Lower lobe of right lung (tissue), 2 donors: Measurements from ENCODE around the gene SLC45A1. TPM values are rescaled to one million over a fixed set of nuclear protein-coding genes. Genes with fewer than 3 reads are reported as not detected.

Experiments
- ATAC-seq, 2 donors: fragments of 200-7000 bp; cut with Tn5 transposase; one replicate each; pipeline ENCODE4 v1.9.1; 2020 to 2022; ENCODE audit warnings: mild to moderate bottlenecking in 2 of 2, moderate library complexity in 2 of 2
- DNase-seq: peaks from one replicate; pipeline ENCODE4 v3.0.0-alpha.2; 2020
- H3K27ac ChIP-seq: fragments of 200-600 bp; one replicate; pipeline ENCODE4 v1.8.0; 2022
- H3K27me3 ChIP-seq: fragments of 200-600 bp; one replicate; pipeline ENCODE4 v1.8.0; 2022; ENCODE audit warnings: low read depth
- H3K36me3 ChIP-seq: fragments of 200-600 bp; one replicate; pipeline ENCODE4 v1.8.0; 2022; ENCODE audit warnings: mild to moderate bottlenecking
- H3K4me1 ChIP-seq: fragments of 200-600 bp; one replicate; pipeline ENCODE4 v1.8.0; 2022
- H3K4me3 ChIP-seq: fragments of 200-600 bp; one replicate; pipeline ENCODE4 v1.8.0; 2022; ENCODE audit warnings: mild to moderate bottlenecking
- H3K9me3 ChIP-seq: fragments of 200-600 bp; one replicate; pipeline ENCODE4 v1.8.0; 2022
- CTCF ChIP-seq: fragments of 200-600 bp; IDR thresholded peaks from one replicate; pipeline ENCODE4 v1.8.0; 2022; ENCODE audit warnings: antibody characterized with exemption, mild to moderate bottlenecking
- intact Hi-C: fragments of 100-400 bp; cut with DNase I; formaldehyde crosslinking; loops from one replicate; pipeline ENCODE4 v1.11.0; 2022
- total RNA-seq: library from RNA; stranded (reverse); fragmentation: NEBNext Ultra II Directional; extraction: Animal tissue kit (Norgen Biotek cat#: 25700); gene quantifications from one replicate; pipeline ENCODE4 v1.2.1, GENCODE V29; 2021
- donor health status: DM: no; HTN: yes; CAD: no; lungs with severe emphysema.

The SLC45A1 gene
- total RNA-seq, 1 donor from 2014 or later = 0.92 TPM

DNA sequence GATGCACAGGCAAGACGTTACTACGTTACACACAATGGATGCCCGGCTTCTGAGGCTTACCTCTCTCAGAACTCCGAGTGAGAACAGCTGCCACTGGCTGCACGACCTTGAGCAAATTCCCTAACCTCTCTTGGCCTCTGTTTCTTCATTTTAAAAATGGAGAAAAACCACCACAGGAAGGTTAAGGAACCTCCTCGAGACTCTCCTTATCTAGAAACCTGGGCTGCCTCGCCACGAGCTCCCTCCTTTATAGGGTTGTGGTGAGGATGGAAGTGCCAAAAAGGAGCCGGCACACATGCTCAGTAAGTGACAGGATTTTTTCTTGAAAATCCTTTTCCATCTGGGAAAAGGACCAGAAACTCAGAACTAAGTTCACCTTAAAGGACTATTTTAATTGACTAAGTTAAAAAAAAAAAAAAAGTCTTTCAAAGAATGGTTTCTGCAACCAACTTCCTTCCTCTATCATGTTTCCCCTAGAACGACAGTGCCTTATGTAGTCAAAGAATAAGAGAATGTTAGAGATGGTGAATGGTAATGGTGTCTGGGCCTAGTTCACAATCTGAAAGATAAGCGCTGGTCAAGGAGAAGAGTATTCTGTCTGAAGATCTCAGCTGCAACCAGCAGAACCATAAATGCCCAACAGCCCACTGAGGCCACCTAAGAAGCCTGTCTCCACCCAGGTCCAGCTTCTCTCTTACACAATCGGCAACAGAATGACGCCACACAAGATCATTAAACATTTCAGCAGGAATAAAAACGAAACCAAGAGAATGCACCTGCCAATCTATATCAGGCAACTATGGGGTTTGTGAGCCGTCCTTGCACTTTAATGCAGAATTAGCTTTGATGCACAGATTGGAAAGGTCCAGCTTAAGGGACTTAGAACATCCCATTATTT lies 64.9 kb downstream of the SLC45A1 start:
- no peak for TF ChIP-seq CTCF
- intact Hi-C loops = no loop called here

DNA sequence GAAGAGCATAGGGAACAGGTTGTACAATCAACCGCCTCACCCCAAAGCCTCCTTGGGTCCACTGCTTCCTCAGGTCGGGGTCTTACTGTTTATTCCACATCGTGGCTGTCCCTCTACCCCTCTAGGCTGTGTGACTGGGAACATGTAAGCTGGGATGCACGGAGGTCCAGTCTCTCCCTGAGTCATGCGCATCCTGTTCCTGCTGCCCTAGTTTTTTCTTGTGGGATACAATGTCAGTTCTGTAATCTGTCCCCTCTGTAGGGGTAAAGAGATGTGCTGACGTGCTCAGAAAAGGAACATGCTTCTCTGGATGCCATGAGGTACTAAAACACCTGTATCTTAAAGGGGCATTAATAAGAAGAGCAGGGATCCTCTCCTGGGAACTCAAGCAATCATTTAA lies 66.2 kb downstream of the SLC45A1 start:
- no peaks in the 10 kb centered on the region for H3K9me3 ChIP-seq
- peaks cover 65% of the 10 kb centered on the region for H3K4me1 ChIP-seq
- no peak for TF ChIP-seq CTCF
- ATAC-seq (no peak), DNase-seq (no peak)
- peaks cover 26% of the 10 kb centered on the region for H3K36me3 ChIP-seq
- no peak overlapping the region for H3K27ac ChIP-seq
- intact Hi-C loops = no loop called here
- no peaks in the 10 kb centered on the region for H3K27me3 ChIP-seq
- H3K4me3 ChIP-seq = no peak overlapping the region

More for the DNA sequence above, 64.9 kb downstream of the SLC45A1 start:
- ATAC-seq = no peak
- Histone ChIP-seq H3K27me3 (no peaks in the 10 kb centered on the region), H3K27ac (no peak overlapping the region), H3K36me3 (peaks cover 28% of the 10 kb centered on the region), H3K4me3 (no peak overlapping the region), H3K4me1 (peaks cover 76% of the 10 kb centered on the region), H3K9me3 (no peaks in the 10 kb centered on the region)
- no peak for DNase-seq

DNA sequence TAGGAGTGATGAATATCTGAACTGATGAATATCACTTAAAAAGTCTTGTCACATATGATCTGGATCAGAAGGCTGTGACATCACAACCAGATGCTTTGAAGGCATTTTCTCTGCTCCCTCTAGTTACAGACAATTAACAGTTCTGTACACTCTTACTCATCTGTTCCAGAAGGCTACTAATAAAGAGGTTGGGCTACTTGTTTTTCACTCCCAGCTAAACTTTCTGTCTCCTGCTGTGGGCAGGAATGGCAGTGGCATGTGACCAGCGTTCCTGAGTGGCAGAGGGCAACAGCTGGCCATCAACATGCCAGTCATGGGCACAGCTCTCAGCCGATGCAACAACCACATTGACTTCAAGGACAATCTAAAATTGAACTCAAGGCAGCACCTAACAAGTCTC lies 66.7 kb downstream of the SLC45A1 start:
- Histone ChIP-seq H3K4me3 (no peak overlapping the region), H3K9me3 (no peaks in the 10 kb centered on the region), H3K4me1 (peaks cover 60% of the 10 kb centered on the region), H3K27me3 (no peaks in the 10 kb centered on the region), H3K27ac (no peak overlapping the region), H3K36me3 (peaks cover 26% of the 10 kb centered on the region)
- ATAC-seq = no peak
- DNase-seq = no peak
- TF ChIP-seq CTCF = no peak
- intact Hi-C loops = no loop called here

DNA sequence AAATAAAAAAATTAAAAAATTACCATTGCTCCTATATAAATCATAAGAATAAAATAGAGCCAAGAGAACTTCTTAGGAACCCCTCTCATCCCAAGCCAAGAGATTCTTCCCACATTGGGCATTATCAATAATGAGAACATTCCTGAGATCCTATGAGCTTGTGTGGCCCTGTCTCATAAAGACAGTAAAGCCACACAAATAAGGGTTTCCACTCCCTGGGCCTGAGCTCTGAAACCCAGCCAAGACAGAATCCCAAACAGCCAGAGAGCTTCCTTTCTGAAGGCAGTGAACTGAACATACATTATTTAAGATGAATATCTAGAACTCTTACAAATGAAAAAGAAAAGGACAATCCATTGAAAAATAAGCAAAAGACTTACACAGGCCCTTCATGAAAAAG lies 68.3 kb downstream of the SLC45A1 start:
- no peaks in the 10 kb centered on the region for H3K27me3 ChIP-seq
- H3K4me3 ChIP-seq = no peak overlapping the region
- H3K4me1 ChIP-seq = peaks cover 46% of the 10 kb centered on the region
- intact Hi-C loops = no loop called here
- TF ChIP-seq CTCF = no peak
- no peak overlapping the region for H3K27ac ChIP-seq
- no peak for DNase-seq
- no peak for ATAC-seq
- no peaks in the 10 kb centered on the region for H3K9me3 ChIP-seq
- peaks cover 17% of the 10 kb centered on the region for H3K36me3 ChIP-seq

- intact Hi-C loops = no loop called here
- Histone ChIP-seq H3K4me3 (no peak overlapping the region), H3K27ac (no peak overlapping the region), H3K27me3 (no peaks in the 10 kb centered on the region), H3K36me3 (peaks cover 11% of the 10 kb centered on the region), H3K9me3 (no peaks in the 10 kb centered on the region), H3K4me1 (peaks cover 43% of the 10 kb centered on the region)
- no peak for TF ChIP-seq CTCF
- ATAC-seq (no peak), DNase-seq (no peak)
Measured at GRCh38 chr1:8388732-8389562, 71.0 kb downstream of the SLC45A1 start.
